HUES48 (cell line): ENCODE results near the gene DUS1L.

Source experiments
- H3K27ac ChIP-seq: one replicate; pipeline ENCODE4 v1.7.0; 2013; ENCODE audit warnings: low read depth, low read length, inconsistent platforms
- H3K27me3 ChIP-seq: 2 replicates; pipeline ENCODE4 v1.6.1; 2013; ENCODE audit warnings: mild to moderate bottlenecking, low read length; ENCODE audit not compliant: control insufficient read depth, insufficient read depth
- H3K36me3 ChIP-seq: 2 replicates; pipeline ENCODE4 v1.6.1; 2013; ENCODE audit warnings: low read length; ENCODE audit not compliant: control insufficient read depth, insufficient read depth
- H3K4me1 ChIP-seq: 2 replicates; pipeline ENCODE4 v1.6.1; 2013; ENCODE audit warnings: mild to moderate bottlenecking, low read length; ENCODE audit not compliant: control insufficient read depth, insufficient read depth
- H3K4me3 ChIP-seq: 2 replicates; pipeline ENCODE4 v1.5.1; 2013; ENCODE audit warnings: mild to moderate bottlenecking, low read depth, low read length
- H3K9ac ChIP-seq: 2 replicates; pipeline ENCODE4 v1.6.1; 2013; ENCODE audit warnings: mild to moderate bottlenecking, low read depth, low read length, moderate library complexity
- H3K9me3 ChIP-seq: 2 replicates; pipeline ENCODE4 v1.6.1; 2013; ENCODE audit warnings: low read length; ENCODE audit not compliant: control insufficient read depth, insufficient read depth

The DUS1L gene

DNA sequence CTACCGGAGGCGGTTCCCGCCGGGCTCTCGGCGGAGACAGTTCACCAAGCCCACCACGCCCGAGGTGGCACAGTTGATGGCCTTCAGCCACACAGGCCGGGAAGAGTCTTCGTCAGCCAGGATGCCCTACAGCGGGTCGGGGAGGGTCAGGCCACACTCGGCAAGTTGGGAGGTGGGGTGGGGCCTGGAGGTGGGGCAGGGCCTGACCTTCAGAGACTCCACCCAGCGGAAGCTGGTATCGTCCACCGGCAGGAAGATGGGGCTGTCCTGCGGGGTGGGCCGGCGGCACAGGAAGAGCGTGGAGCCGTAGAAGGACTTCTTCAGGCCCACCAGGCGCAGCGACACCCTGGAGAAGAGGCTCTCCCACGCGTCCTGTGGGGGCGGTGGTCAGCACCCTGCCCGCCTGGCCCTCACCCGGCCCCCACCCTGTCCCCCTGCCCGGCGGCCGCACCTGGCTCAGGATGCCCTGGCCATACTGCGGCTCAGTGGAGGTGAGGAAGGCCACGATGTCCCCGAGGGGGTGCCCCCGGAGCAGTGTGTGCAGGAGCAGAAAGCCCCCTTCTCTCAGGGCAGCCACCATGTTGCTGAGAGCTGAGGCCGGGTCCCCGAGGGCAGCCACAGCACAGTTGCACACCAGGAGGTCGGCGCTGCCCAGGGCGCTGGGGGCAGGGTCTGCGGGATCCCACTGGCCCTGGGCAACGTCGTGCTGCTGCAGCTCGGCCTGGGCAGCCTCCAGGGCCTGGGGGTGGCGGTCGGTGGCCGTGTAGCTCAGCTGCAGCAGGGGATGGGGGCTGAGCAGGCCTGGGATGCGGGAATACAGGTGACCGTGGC lies 19.6 kb upstream of the DUS1L start:
- no peak overlapping the region for H3K9ac ChIP-seq
- no peaks in the 10 kb centered on the region for H3K9me3 ChIP-seq
- peaks cover 99% of the 10 kb centered on the region for H3K36me3 ChIP-seq
- H3K27me3 ChIP-seq = no peaks in the 10 kb centered on the region
- no peak overlapping the region for H3K27ac ChIP-seq
- H3K4me3 ChIP-seq = no peak overlapping the region
- no peaks in the 10 kb centered on the region for H3K4me1 ChIP-seq

DNA sequence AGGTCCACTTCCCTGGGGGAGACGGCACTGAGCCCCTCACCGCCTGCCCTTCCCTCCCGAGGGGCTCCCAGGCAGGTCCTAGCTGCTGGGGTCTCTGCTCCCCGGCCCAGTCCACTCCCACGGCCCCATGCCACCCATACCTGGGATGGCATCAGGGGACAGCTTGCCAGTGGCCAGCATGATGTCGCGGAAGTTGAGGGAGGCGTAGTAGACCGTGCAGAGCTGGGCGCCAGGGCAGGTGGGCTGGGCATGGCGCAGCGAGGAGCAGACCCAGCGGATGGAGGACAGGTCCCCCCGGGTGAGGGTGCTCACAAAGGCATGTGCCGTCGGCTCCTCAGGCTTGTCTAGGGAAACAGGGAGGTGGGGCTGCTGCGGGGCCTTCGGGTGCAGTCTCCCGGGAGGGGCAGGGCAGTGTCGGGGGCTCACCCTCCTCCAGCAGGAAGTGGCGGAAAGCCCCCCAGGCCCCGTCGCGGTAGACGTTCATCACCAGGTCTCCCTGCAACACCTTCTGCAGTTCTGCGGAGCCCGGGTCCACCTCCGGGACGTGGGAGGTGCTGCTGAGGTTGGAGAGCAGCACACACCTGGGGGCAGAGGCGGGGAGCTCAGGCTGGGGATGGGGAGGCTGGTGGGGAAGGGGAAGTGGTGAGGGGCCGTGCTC lies 18.9 kb upstream of the DUS1L start:
- Histone ChIP-seq H3K9ac (no peak overlapping the region), H3K9me3 (no peaks in the 10 kb centered on the region), H3K4me3 (no peak overlapping the region), H3K36me3 (peaks cover 99% of the 10 kb centered on the region), H3K27me3 (no peaks in the 10 kb centered on the region), H3K27ac (no peak overlapping the region), H3K4me1 (no peaks in the 10 kb centered on the region)

DNA sequence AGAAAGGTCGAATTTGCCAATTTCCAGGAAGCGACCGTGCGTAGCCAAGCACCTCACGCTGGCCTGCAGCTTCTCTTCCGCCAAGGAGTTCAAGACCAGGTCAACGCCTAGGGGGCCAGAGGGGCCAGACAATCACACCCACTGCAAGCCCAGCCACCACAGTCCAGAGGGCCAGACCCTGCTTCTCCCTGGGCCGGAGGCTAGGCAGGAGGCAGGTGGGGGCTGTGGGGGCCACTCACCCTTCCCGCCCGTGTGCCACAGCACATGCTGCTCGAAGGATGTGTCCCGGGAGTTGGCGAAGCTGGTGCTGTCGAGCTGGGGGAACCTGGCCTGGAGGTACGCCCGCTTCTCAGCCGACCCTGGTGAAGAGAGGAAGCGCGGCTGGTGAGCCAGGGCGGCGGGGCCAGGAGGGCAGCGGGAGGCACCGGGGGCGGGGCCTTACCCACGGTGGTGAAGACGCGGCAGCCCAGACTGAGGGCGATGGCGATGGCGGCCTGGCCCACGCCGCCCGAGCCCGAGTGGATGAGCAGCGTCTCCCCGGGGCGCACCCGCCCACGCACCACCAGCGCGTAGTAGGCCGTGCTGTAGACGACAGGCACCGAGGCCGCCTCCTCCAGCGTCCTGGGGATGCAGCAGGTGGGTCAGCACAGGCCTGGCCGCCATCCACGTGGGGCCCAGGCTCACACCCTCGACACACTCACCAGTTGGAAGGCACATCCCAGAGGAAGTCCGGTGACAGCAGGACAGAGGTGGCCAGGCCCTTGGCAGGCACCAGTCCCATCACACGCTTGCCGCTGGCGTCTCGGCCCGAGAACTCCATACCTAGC lies 18.1 kb upstream of the DUS1L start:
- Histone ChIP-seq H3K36me3 (peaks cover 97% of the 10 kb centered on the region), H3K27me3 (no peaks in the 10 kb centered on the region), H3K9me3 (no peaks in the 10 kb centered on the region), H3K4me1 (no peaks in the 10 kb centered on the region), H3K4me3 (no peak overlapping the region), H3K27ac (no peak overlapping the region), H3K9ac (no peak overlapping the region)

DNA sequence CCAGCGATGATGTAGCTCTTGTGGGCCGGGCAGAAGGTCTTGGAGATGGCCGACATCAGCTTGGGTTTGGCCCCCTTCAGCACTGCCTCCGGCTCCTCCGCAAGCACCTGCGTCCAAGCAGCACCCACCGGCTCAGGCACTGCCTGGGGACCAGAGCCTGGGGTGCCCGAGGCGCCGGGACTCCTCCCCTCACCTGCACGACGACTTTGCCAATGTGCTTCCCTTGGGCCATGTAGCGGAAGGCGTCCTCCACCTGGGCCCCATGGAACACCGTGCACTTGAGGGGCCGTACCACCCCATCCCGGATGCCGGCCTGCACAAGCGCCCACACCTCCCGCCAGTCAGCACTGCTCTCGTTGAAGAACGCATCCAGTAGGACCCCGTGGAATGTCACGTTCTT lies 17.4 kb upstream of the DUS1L start:
- Histone ChIP-seq H3K4me3 (no peak overlapping the region), H3K36me3 (peaks cover 94% of the 10 kb centered on the region)

DNA sequence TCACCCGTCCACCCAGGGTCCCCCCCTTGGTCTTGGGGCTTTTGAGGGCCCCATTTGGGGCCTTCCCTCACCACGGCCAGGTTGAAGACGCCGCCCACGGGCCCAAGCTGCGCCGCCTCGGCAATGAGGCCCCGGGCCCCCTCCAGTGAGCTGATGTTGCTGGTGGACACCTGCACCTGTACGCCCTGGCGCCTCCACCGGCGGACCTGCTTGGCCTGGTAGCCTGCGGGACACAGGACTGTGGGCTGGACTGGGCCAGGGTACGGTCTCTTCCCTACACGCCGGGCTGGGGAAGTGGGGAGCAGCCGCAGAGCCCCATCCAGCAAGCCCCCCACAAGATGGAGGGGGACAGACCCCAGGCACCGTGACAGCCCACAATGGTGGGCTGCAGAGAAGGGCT lies 16.9 kb upstream of the DUS1L start:
- Histone ChIP-seq H3K27ac (no peak overlapping the region), H3K4me3 (no peak overlapping the region), H3K9ac (no peak overlapping the region), H3K4me1 (no peaks in the 10 kb centered on the region), H3K9me3 (no peaks in the 10 kb centered on the region), H3K27me3 (no peaks in the 10 kb centered on the region), H3K36me3 (peaks cover 92% of the 10 kb centered on the region)

More for the DNA sequence above, 17.4 kb upstream of the DUS1L start:
- Histone ChIP-seq H3K27me3 (no peaks in the 10 kb centered on the region), H3K4me1 (no peaks in the 10 kb centered on the region), H3K9ac (no peak overlapping the region), H3K27ac (no peak overlapping the region), H3K9me3 (no peaks in the 10 kb centered on the region)

DNA sequence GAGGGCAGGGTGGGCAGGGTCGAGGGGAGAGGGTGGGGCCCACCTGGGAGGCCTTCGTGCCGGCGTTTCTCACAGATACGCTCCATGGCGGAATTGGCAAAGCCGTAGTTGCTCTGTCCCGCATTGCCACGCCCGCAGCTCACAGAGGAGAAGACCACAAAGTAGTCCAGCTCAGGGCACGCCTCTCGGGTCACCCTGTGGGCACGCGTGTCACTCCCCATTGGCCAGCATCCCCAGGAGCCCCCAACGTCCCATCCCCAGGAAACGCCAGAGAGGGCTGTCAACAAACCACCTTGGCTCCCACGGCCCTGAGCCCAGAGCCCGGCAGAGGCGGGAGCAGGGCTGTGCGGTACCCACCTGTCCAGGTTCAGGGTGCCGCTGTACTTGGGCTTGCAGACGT lies 16.4 kb upstream of the DUS1L start:
- H3K9ac ChIP-seq = no peak overlapping the region
- H3K9me3 ChIP-seq = no peaks in the 10 kb centered on the region
- no peaks in the 10 kb centered on the region for H3K27me3 ChIP-seq
- no peaks in the 10 kb centered on the region for H3K4me1 ChIP-seq
- no peak overlapping the region for H3K4me3 ChIP-seq
- H3K36me3 ChIP-seq = peaks cover 87% of the 10 kb centered on the region
- no peak overlapping the region for H3K27ac ChIP-seq

DNA sequence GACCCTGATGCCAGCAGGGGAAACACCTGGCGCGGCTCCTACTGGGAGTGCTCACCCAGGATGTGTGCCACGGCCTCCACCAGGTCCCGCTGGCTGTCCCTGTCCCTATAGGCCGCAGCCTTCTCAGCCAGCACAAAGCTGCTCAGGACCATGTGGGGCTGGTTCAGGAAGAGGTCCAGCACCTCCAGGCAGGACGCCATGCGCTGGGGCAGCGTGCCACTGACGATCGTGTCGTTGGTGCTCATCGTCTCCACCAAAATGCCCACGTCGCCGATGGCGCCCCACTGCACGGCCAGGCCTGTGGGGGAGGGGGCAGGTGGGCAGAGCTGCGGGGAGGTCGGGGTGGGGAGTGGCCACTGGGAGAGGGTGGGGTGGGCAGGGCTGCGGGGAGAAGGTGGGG lies 15.9 kb upstream of the DUS1L start:
- Histone ChIP-seq H3K9ac (no peak overlapping the region), H3K4me1 (no peaks in the 10 kb centered on the region), H3K36me3 (peaks cover 83% of the 10 kb centered on the region), H3K27ac (no peak overlapping the region), H3K9me3 (no peaks in the 10 kb centered on the region), H3K27me3 (no peaks in the 10 kb centered on the region), H3K4me3 (no peak overlapping the region)

DNA sequence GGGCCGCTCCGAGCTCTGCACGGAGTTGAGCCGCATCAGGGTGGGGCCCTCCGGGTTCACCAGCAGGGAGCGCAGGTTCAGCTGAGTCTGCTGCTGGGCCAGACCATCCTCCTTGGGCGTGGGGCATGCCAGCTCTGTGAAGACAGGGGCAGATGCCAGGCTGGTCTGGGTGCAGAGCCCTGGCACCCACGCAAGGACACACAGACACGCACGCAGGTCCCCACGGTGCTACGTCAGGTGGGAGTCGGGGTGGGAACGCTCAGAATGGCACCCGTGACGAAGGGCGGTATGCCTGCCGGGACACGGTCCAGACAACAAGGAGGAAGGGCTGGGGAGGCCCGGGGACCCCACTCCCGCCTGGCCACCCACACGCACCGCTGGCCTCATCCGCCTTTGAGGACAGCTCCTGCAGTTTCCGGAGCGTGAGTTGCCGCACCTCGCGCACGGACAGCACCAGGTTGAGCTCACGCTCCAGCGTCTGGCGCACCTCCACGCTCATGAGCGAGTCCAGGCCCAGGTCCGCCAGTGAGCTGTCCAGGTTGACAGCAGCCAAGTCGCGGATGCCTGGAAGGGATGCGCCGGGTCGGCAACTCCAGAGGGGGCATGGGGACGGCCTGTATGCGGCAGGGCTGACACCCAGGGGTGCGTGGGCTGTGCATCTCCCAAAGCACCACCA lies 15.3 kb upstream of the DUS1L start:
- Histone ChIP-seq H3K4me3 (no peak overlapping the region), H3K9ac (no peak overlapping the region), H3K4me1 (no peaks in the 10 kb centered on the region), H3K27me3 (no peaks in the 10 kb centered on the region), H3K27ac (no peak overlapping the region), H3K36me3 (peaks cover 77% of the 10 kb centered on the region), H3K9me3 (no peaks in the 10 kb centered on the region)

DNA sequence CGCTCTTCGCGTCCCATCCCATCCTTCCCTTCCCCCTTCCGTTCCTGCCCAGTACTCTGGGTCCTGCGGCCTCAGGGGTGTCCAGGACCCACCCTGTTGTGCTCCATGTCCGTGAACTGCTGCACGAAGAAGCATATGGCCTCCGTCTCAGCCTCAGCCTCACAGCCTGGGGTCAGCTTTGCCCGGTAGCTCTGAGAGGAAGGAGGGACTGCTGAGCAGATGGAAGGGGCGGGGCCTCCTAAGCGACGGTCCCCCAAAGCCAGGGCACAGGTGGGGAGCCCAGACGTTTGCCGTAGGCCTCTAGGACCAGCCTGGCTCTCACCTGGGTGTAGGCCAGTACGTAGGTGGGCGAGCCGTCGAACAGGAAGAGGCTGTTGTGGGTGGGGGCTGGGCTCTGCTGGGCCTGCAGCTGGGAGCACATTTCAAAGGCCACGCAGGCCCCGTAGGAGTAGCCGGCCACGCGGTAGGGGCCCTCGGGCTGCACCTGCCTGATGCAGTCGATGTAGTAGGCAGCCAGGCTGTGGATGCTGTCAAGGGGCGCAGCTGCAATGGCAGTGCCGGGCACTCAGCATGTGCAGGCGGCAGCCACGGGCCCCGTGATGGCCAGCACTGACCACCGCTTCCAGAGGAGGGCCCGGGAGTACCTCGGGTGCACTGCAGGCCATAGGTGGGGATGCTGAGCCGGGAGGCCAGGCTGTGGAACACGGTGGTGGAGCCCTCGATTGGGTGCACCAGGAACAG lies 14.6 kb upstream of the DUS1L start:
- H3K27ac ChIP-seq = no peak overlapping the region
- no peaks in the 10 kb centered on the region for H3K9me3 ChIP-seq
- no peak overlapping the region for H3K9ac ChIP-seq
- H3K4me3 ChIP-seq = no peak overlapping the region
- H3K4me1 ChIP-seq = no peaks in the 10 kb centered on the region
- H3K27me3 ChIP-seq = no peaks in the 10 kb centered on the region
- peaks cover 70% of the 10 kb centered on the region for H3K36me3 ChIP-seq

DNA sequence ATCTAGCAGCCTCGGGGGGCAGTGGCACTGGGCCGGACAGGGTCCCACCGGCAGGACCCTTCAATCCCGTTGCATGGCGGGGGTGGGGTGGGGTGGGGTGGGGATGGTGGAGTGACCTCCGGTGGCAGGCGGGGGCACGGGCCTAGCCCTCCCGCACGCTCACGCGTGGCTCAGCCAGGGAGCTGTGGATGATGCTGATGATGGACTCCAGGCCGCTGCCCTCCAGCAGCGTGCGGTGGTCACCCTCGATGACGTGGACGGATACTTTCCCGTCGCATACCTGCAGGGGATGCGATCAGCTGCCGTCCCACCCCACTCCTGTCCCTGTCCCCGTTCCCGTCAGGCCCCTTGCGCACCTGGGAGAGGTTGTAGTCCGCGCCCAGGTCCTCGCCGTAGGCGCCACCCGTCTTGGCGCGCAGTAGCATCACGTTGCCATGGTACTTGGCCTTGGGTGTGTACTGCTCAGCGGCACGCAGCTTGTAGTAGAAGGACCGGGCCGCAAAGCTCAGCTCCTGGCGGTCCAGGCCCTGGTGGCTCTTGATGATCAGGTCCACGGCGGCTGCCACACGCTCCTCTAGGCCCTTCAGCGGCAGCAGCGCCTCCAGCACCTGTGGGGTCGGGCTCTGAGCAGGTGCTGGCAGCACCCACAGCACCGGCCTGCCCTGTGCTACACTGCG lies 13.5 kb upstream of the DUS1L start:
- no peak overlapping the region for H3K27ac ChIP-seq
- H3K27me3 ChIP-seq = no peaks in the 10 kb centered on the region
- no peak overlapping the region for H3K4me3 ChIP-seq
- peaks cover 59% of the 10 kb centered on the region for H3K36me3 ChIP-seq
- H3K4me1 ChIP-seq = no peaks in the 10 kb centered on the region
- no peaks in the 10 kb centered on the region for H3K9me3 ChIP-seq
- H3K9ac ChIP-seq = no peak overlapping the region
